OCI-LY1 (cell line): ENCODE measurements around the gene BICD2.

Source experiments
- H2AFZ ChIP-seq: fragments of 200-600 bp; sonication (generic), shearing (Covaris generic); 2 replicates; pipeline ENCODE4 v1.6.0; 2014; ENCODE audit warnings: antibody characterized with exemption, mild to moderate bottlenecking, low read length
- H3F3A ChIP-seq: fragments of 200-600 bp; sonication (generic), shearing (Covaris generic); 2 replicates; pipeline ENCODE4 v1.6.0; 2014; ENCODE audit warnings: mild to moderate bottlenecking, antibody characterized with exemption, low read length, moderate library complexity; ENCODE audit not compliant: insufficient read depth
- H3K27ac ChIP-seq: fragments of 200-600 bp; sonication (generic); 2 replicates; pipeline ENCODE4 v1.5.1; 2014; ENCODE audit warnings: low read length, mixed run types, mild to moderate bottlenecking, low read depth; ENCODE audit not compliant: poor library complexity, severe bottlenecking
- H3K27me3 ChIP-seq: fragments of 200-600 bp; sonication (generic); 2 replicates; pipeline ENCODE4 v1.6.0; 2014; ENCODE audit warnings: antibody characterized with exemption, mild to moderate bottlenecking, low read length, moderate library complexity; ENCODE audit not compliant: insufficient read depth
- H3K36me3 ChIP-seq: fragments of 200-600 bp; sonication (generic); 2 replicates; pipeline ENCODE4 v1.6.1; 2014; ENCODE audit warnings: mild to moderate bottlenecking, antibody characterized with exemption, low read length, moderate library complexity, mixed read lengths; ENCODE audit not compliant: insufficient read depth
- H3K4me1 ChIP-seq: fragments of 200-600 bp; sonication (generic); 2 replicates; pipeline ENCODE4 v1.5.1; 2014; ENCODE audit warnings: mild to moderate bottlenecking, low read length, moderate library complexity; ENCODE audit not compliant: insufficient read depth, severe bottlenecking
- H3K4me2 ChIP-seq: fragments of 200-600 bp; sonication (generic), shearing (Covaris generic); 2 replicates; pipeline ENCODE4 v1.6.1; 2014; ENCODE audit warnings: low read length
- H3K4me3 ChIP-seq: fragments of 200-600 bp; sonication (generic); 2 replicates; pipeline ENCODE4 v1.5.1; 2014; ENCODE audit warnings: low read length, low read depth, mild to moderate bottlenecking, mixed read lengths; ENCODE audit not compliant: poor library complexity, severe bottlenecking
- H3K79me2 ChIP-seq: fragments of 200-600 bp; shearing (Covaris generic); 2 replicates; pipeline ENCODE4 v1.6.1; 2016; ENCODE audit warnings: mixed run types, low read length, mixed read lengths; ENCODE audit not compliant: insufficient read depth
- H3K9ac ChIP-seq: fragments of 200-600 bp; sonication (generic), shearing (Covaris generic); 2 replicates; pipeline ENCODE4 v1.6.1; 2014; ENCODE audit warnings: mild to moderate bottlenecking, low read length, mixed read lengths
- H3K9me2 ChIP-seq: fragments of 200-600 bp; sonication (generic), shearing (Covaris generic); 2 replicates; pipeline ENCODE4 v1.6.1; 2014; ENCODE audit warnings: low read depth, mild to moderate bottlenecking, low read length, mixed read lengths
- H3K9me3 ChIP-seq: fragments of 200-600 bp; shearing (Covaris generic); 2 replicates; pipeline ENCODE4 v1.6.1; 2014; ENCODE audit warnings: low read length, mixed read lengths
- H4K20me1 ChIP-seq: fragments of 200-600 bp; sonication (generic), shearing (Covaris generic); 2 replicates; pipeline ENCODE4 v1.6.0; 2016; ENCODE audit warnings: mild to moderate bottlenecking, low read length; ENCODE audit not compliant: insufficient read depth
- EZH2 ChIP-seq: fragments of 200-600 bp; sonication (generic), shearing (Covaris generic); IDR thresholded peaks from 2 replicates; pipeline ENCODE4 v1.8.0; 2017; ENCODE audit warnings: borderline replicate concordance, mixed run types, mild to moderate bottlenecking, antibody characterized with exemption, low read length, moderate library complexity, mixed read lengths
- TF ChIP-seq, protein P1 (sequence below): fragments of 200-600 bp; sonication (generic), shearing (Covaris generic); IDR thresholded peaks from 2 replicates; pipeline ENCODE4 v1.5.1; 2017; ENCODE audit warnings: mild to moderate bottlenecking, antibody characterized with exemption, low read length, moderate library complexity, mixed read lengths

BICD2 gene

DNA sequence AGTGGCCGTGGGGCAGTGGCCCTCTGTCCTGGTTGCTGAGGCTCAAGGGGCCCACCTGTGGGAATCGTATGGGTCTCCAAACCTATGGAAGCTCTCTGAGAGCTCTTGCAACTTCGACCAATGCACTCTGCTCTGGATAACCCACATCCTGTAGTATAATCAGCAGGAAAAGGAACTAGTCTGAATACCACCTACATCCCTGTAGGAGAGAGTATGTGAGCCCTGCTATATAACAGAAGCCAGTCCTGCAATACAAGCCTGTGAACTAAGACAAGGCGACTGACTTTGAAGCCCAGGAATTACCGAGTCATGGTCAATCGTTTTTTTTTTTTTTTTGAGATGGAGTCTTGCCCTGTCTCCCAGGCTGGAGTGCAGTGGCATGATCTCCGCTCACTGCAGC lies 29.8 kb upstream of the BICD2 start:
- no peak overlapping the region for H3K27ac ChIP-seq
- no peak overlapping the region for H3K4me3 ChIP-seq
- no peak overlapping the region for H3K4me2 ChIP-seq
- H4K20me1 ChIP-seq = no peaks in the 10 kb centered on the region
- H3K9me2 ChIP-seq = no peaks in the 10 kb centered on the region
- H2AFZ ChIP-seq = no peak overlapping the region
- no peak overlapping the region for H3K9ac ChIP-seq
- no peaks in the 10 kb centered on the region for H3F3A ChIP-seq
- peaks cover 14% of the 10 kb centered on the region for H3K4me1 ChIP-seq
- 0 out of 2 replicates have a peak, but pooled peaks cover 4% of the 10 kb centered on the region for H3K27me3 ChIP-seq
- no peaks in the 10 kb centered on the region for H3K9me3 ChIP-seq
- no peak for TF ChIP-seq EZH2
- TF ChIP-seq, protein P1, sequence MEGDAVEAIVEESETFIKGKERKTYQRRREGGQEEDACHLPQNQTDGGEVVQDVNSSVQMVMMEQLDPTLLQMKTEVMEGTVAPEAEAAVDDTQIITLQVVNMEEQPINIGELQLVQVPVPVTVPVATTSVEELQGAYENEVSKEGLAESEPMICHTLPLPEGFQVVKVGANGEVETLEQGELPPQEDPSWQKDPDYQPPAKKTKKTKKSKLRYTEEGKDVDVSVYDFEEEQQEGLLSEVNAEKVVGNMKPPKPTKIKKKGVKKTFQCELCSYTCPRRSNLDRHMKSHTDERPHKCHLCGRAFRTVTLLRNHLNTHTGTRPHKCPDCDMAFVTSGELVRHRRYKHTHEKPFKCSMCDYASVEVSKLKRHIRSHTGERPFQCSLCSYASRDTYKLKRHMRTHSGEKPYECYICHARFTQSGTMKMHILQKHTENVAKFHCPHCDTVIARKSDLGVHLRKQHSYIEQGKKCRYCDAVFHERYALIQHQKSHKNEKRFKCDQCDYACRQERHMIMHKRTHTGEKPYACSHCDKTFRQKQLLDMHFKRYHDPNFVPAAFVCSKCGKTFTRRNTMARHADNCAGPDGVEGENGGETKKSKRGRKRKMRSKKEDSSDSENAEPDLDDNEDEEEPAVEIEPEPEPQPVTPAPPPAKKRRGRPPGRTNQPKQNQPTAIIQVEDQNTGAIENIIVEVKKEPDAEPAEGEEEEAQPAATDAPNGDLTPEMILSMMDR = no peak
- H3K79me2 ChIP-seq = no peaks in the 10 kb centered on the region
- no peaks in the 10 kb centered on the region for H3K36me3 ChIP-seq

DNA sequence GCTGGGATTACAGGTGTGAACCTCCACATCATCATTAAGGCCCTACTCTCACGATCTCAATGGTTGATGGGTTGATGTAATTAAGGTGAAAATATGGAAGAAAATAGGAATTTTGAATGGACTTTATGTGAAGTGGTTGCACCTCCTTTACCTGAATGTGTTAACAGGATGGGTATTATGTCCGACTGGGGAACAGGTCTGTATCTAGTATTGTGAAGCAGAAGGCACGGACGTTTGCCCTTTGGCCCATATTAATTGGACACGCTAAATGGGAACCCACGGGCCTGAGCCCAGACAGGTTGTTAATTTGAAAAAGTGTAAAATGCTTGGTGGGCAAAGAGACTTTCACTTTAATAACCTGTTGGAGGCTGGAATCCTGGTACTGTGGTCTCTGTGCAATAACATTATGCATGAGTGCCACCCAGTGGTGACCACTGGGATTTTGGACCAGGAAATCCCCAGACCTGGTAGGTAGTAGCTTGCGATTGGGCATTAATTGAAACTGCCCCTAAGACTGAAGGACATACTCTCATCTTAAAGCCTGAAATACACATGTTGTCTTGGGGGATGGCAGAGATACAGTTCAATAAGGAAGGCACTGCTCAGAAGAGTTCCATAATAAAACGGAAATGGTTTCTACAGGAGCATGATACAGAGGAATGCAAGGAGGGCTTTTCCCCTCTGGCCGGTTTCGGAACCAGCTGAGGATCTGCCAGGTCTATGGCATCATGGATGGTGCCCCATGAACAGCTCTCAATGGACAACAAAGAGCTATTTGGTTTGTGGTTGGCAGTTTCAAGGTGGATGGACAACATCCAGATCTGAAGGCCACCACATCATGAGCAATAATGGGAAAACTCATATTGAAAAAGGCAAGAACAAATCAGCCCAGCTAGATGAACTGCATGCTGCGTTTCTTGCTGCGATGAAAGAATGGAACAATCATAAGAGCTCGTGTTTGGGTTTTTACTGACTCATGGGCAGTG lies 26.2 kb upstream of the BICD2 start:
- Histone ChIP-seq H3K27me3 (no peaks in the 10 kb centered on the region), H3K9me3 (no peaks in the 10 kb centered on the region), H3K36me3 (no peaks in the 10 kb centered on the region; the same call in 1 of the 2 replicates), H3K9me2 (no peaks in the 10 kb centered on the region), H3K4me3 (no peak overlapping the region), H3K4me2 (peak overlapping the region; percentile 20; the same call in 1 of the 2 replicates), H3F3A (no peaks in the 10 kb centered on the region), H3K79me2 (no peaks in the 10 kb centered on the region), H3K9ac (no peak overlapping the region), H4K20me1 (no peaks in the 10 kb centered on the region), H2AFZ (no peak overlapping the region), H3K27ac (no peak overlapping the region), H3K4me1 (peaks cover 11% of the 10 kb centered on the region)
- TF ChIP-seq, protein P1 = peak; percentile 91
- TF ChIP-seq EZH2 = no peak

DNA sequence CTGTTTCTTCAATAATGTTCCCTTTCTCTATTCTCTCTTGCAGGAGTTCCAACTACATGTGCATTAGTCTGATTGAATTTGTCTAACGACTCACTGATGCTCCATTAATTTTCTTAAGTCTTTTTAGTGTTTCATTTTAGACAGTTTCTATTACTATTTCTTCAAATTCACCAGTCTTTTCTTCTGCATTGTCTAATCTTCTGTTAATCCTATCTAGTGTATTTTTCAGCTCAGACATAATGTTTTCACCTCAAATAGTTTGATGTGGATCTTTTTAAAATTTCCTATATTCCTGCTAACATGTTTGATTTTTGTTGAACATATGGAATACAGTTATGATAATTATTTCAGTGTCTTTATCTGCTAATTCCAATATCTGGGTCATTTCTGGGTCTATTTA lies 21.7 kb upstream of the BICD2 start:
- Histone ChIP-seq H3K27ac (no peak overlapping the region), H3K4me1 (peaks cover 4% of the 10 kb centered on the region), H3K36me3 (no peaks in the 10 kb centered on the region; the same call in 1 of the 2 replicates), H3K79me2 (no peaks in the 10 kb centered on the region), H2AFZ (no peak overlapping the region), H3K9ac (no peak overlapping the region), H3K9me3 (0 out of 2 replicates have a peak, but pooled peaks cover 5% of the 10 kb centered on the region), H3K27me3 (no peaks in the 10 kb centered on the region), H3K9me2 (no peaks in the 10 kb centered on the region), H3F3A (no peaks in the 10 kb centered on the region), H4K20me1 (no peaks in the 10 kb centered on the region), H3K4me2 (no peak overlapping the region), H3K4me3 (no peak overlapping the region)
- TF ChIP-seq, protein P1 = no peak
- no peak for TF ChIP-seq EZH2
